Measurements from ENCODE around the gene AANAT.

- TF ChIP-seq CTCF (IDR thresholded peaks at IDR 0.05) (no peak), POLR2A (IDR thresholded peaks at IDR 0.05) (no peak)
Measured at GRCh38 chr17:76442341-76443338, 24.8 kb upstream of the AANAT start.

All from adrenal gland (tissue), 5 donors.